HL-60/S4 treated with phorbol 12-myristate 13-acetate at 8.2 ng/mL for 4 days and 3 days (cell line): Measurements from ENCODE around the gene PMM1.

ENCODE experiments used
- in situ Hi-C: fragments of 300-500 bp; cut with MboI; formaldehyde crosslinking; loops from 2 replicates; pipeline ENCODE4 v1.15.0; 2022; ENCODE audit warnings: low sequenced_read_pairs

Gene PMM1

GRCh38 chr22:41589391-41590241, at the start of gene PMM1:
PMM1 (minus strand) TSS chr22:41589840; CDS start chr22:41589805, 35 bp downstream.
- in situ Hi-C loops, result no loop called here

GRCh38 chr22:41638748-41639147, 49.1 kb upstream of the PMM1 start:
- in situ Hi-C loops, result loop anchor here (25.0 kb wide), 1 partner anchor 476 kb away; no protein-coding TSS in a partner anchor

- in situ Hi-C loops, result loop anchor here (25.0 kb wide), 1 partner anchor 476 kb away; no protein-coding TSS in a partner anchor
These were observed 48.5 kb upstream of the PMM1 start for GRCh38 chr22:41638124-41638523.

- in situ Hi-C loops, result loop anchor here (25.0 kb wide), 1 partner anchor 475 kb away; no protein-coding TSS in a partner anchor
These were observed 48.0 kb upstream of the PMM1 start for GRCh38 chr22:41637623-41638022.

- in situ Hi-C loops, result loop anchor here (25.0 kb wide), 1 partner anchor 474 kb away; no protein-coding TSS in a partner anchor
These were observed 46.8 kb upstream of the PMM1 start for GRCh38 chr22:41636467-41636866.

- in situ Hi-C loops, result loop anchor here (25.0 kb wide), 1 partner anchor 472 kb away; no protein-coding TSS in a partner anchor
These were observed 45.0 kb upstream of the PMM1 start for GRCh38 chr22:41634610-41635009.

- in situ Hi-C loops, result loop anchor here (25.0 kb wide), 1 partner anchor 469 kb away; no protein-coding TSS in a partner anchor
These were observed 42.0 kb upstream of the PMM1 start for GRCh38 chr22:41631615-41632014.

GRCh38 chr22:41631115-41631514, 41.5 kb upstream of the PMM1 start:
- in situ Hi-C loops, result loop anchor here (25.0 kb wide), 1 partner anchor 469 kb away; no protein-coding TSS in a partner anchor

GRCh38 chr22:41625577-41625976, 35.9 kb upstream of the PMM1 start:
- in situ Hi-C loops, result loop anchor here (25.0 kb wide), 1 partner anchor 463 kb away; no protein-coding TSS in a partner anchor

GRCh38 chr22:41621911-41622179, 32.2 kb upstream of the PMM1 start:
- in situ Hi-C loops, result no loop called here

- in situ Hi-C loops, result no loop called here
These were observed 31.7 kb upstream of the PMM1 start, which contains the start of gene XRCC6 for GRCh38 chr22:41621099-41621910. XRCC6 (plus strand) TSS chr22:41621295; CDS start chr22:41622005, 710 bp downstream.

- in situ Hi-C loops, result no loop called here
These were observed 31.0 kb upstream of the PMM1 start, which contains the start of gene DESI1 for GRCh38 chr22:41620589-41621098. DESI1 (minus strand) TSS chr22:41621043; CDS start chr22:41620839, 204 bp downstream.

- in situ Hi-C loops, result no loop called here
These were observed 30.4 kb upstream of the PMM1 start for GRCh38 chr22:41619979-41620588.

GRCh38 chr22:41613456-41613855, 23.8 kb upstream of the PMM1 start:
- in situ Hi-C loops, result no loop called here

- in situ Hi-C loops, result no loop called here
These were observed 23.1 kb upstream of the PMM1 start for GRCh38 chr22:41612603-41613306.

GRCh38 chr22:41608386-41608785, 18.7 kb upstream of the PMM1 start:
- in situ Hi-C loops, result no loop called here

GRCh38 chr22:41603873-41604332, 14.3 kb upstream of the PMM1 start:
- in situ Hi-C loops, result no loop called here

GRCh38 chr22:41600976-41601375, 11.3 kb upstream of the PMM1 start:
- in situ Hi-C loops, result no loop called here

- in situ Hi-C loops, result no loop called here
These were observed 9.4 kb upstream of the PMM1 start for GRCh38 chr22:41598891-41599635.
